SKM-1 (cell line): ENCODE results near the gene RASGRP4.

Experiments used
- DNase-seq: peaks from one replicate; lab custom pipeline; 2025; ENCODE audit not compliant: unreplicated experiment; lab: John Stamatoyannopoulos, UW

Gene RASGRP4

DNA sequence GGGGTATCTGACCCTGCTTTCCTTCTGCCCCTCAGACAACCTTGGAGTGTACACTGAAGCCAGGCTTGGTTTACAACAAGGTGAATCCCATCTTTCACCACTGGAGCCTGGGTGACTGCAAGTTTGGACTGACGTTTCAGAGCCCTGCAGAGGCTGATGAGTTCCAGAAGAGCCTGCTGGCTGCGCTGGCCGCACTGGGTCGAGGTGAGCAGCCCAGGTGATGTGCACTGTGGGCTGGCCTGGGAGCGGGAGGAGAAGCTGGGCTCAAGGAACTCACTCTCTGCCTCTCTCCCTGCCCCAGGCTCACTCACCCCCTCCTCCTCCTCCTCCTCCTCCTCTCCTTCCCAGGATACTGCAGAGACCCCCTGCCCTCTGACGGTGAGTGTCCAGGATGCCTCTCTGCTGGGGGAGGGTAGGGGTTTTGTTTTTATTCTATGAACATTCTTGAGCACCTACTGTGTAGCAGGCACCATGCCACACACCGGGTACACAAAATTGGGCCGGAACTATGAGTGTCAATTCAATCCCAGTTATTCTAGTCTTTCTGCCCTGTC lies 34.0 kb downstream of the RASGRP4 start:
- DNase-seq, result no peak

- DNase-seq, result no peak
These were observed 35.8 kb downstream of the RASGRP4 start for GRCh38 chr19:38389957-38390924.

DNA sequence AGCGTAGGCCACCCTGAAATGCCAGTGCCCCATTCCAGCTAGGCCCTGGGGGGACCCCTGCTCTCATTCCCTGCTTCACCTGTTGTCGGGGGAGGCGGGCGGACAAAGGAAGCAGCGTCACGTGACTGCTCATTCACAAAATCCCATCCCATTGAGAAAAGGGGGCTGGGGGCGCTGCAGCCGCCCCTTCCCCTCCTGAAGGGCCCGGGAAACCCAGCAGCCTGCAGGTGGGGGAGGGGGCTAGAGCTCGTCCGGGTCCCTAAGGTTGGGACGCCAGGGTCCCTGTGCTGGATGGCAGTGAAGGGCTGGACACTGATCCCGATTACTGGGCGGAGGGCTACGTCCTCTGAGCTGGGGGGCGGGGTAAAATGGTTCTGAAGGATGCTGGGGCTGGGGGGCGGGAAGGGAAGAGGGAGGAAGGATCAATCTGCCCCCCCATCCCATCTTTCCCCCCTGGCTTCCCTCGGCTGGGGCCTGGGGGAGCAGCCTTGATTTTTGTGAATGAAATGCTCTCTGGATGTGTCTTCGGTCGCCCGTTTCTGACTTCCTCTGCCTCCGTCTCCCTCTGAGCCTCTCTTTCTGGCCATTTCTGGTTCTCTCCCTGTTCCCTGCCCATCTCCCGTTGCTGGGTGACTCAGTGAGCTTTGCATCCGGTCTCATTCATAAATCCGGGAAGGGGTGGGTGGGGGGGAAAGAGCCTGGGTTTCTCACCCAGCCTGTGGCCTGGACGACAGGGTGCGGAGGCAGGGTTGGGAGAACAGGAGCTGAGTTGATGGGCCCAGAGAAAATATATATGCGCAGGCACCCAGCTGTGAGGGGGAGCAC lies 36.7 kb downstream of the RASGRP4 start:
- DNase-seq, result no peak

GRCh38 chr19:38388349-38389100 lies 37.5 kb downstream of the RASGRP4 start, which contains the start of gene SPRED3:
Gene SPRED3, plus strand, starts transcription at chr19:38388697. Its CDS starts 1,606 bp downstream, at chr19:38390303.
- DNase-seq, result no peak

- peak; percentile 19 for DNase-seq
These were observed 38.3 kb downstream of the RASGRP4 start, which contains the start of gene GGN for GRCh38 chr19:38387550-38388348. Gene GGN, minus strand, starts transcription at chr19:38388034. Its CDS starts 773 bp downstream, at chr19:38387261.

- DNase-seq, result no peak
These were observed 39.0 kb downstream of the RASGRP4 start for GRCh38 chr19:38386971-38387549.

DNA sequence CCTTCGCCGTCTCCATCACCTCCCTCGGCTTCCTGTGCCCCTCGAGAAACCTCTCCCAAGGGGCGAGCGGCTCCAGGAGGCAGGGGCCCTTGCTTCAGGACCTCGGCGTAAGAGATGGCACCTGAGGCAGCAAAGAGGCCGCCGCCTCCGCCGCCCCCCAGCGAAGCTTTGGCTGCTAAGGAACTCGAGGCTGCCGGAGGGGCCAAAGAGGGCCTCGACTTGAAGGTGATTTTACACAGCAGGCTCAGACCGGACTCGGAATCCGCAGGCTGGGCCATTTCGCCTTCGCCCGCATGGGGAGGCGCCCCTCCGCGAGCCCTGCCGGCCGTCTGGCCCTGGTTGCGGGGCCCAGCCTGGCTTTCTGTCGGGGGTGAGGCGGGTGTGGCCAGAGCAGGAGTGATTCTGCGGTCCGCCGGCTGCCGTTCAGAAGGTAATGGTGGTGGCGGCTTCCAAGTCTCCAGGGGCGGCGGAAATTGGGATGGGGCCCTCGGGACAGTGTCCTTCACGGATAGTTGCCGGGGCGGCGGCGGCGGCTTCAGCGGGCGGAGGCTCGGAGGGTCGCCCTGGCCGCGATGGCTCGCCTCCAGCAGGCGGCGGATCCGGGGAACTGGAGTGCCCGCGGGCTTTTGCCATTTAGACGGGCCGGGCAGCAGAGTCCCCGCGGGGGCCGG lies 39.6 kb downstream of the RASGRP4 start:
- no peak for DNase-seq

GRCh38 chr19:38385804-38386257 lies 40.2 kb downstream of the RASGRP4 start:
- DNase-seq, result no peak

- no peak for DNase-seq
These were observed 40.8 kb downstream of the RASGRP4 start for GRCh38 chr19:38385057-38385803.

DNA sequence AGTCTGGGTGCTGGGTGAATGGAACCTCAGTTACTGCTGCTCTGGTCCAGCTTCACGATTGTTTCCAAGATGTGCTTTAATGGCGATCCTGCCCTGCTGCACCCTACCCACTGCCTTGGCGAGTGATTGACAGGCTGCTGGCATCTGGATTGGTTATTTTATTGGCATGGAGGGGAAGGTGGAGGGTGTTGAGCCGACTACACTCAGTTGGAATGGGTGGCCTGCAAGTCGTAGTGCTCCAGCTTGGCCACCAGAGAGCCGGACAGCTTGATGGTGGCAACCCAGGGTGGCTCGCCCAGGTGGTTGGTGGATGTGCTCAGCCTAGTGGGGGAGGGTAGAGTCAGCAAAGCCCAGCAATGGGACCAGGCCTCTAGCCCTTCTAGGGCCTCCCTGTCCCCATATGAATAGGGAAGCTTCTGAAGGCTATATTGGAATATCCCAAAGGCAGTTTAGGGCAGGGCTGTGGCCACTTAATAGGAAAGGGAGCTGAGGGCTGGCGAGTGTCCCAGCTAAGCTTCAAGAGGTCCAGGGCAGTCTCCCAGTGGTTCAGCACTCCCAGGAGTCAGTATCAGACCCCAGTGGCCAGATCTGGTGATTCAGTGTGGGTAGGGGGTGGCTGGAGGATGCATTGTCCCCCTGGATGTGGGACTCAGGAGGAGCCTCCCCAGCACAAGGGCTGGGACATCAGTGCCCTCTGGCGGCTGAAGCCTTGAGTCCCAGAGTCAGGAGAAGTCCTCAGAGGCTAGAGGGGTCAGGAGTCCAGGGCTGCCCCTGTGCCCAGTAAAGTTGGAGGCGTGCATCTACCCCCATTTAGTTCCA lies 41.6 kb downstream of the RASGRP4 start:
- no peak for DNase-seq

- no peak for DNase-seq
These were observed 42.3 kb downstream of the RASGRP4 start for GRCh38 chr19:38383743-38384142.

DNA sequence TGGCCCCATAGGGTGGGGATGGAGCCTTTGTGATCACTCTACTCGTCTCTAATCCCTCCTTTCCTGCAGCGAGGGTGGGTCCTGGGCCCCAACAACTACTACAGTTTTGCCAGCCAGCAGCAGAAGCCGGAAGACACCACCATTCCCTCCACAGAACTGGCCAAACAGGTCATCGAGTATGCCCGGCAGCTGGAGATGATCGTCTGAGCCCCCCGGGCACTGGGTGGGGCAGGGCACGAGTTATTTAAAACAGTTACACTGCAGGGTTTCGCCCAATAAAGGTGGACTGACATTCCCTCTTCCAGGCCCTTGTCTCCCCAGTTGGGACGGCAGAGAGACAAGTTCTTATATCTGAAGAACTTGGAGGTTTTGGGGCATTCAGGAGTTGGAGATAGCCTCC lies 42.8 kb downstream of the RASGRP4 start:
- no peak for DNase-seq

- DNase-seq, result no peak
These were observed 44.9 kb downstream of the RASGRP4 start for GRCh38 chr19:38381138-38381537.

DNA sequence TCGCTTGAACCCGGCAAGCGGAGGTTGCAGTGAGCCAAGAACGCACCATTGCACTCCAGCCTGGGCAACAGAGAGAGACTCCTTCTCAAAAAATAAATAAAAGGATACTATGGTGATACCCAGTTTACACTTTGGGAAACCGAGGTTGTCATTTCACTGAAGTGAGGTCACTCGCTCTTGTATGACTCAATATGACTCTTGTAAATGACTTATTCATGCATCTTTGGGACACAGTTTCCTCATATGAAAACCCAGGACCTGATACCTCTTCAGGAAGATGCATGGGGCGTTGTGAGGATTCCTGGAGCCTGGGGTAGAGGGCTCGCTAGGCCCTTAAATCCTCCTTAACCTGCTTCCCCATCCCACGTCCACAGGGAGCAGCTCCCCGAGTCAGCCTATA lies 47.2 kb downstream of the RASGRP4 start:
- no peak for DNase-seq

GRCh38 chr19:38377052-38377451 lies 49.0 kb downstream of the RASGRP4 start:
- DNase-seq, result no peak

DNA sequence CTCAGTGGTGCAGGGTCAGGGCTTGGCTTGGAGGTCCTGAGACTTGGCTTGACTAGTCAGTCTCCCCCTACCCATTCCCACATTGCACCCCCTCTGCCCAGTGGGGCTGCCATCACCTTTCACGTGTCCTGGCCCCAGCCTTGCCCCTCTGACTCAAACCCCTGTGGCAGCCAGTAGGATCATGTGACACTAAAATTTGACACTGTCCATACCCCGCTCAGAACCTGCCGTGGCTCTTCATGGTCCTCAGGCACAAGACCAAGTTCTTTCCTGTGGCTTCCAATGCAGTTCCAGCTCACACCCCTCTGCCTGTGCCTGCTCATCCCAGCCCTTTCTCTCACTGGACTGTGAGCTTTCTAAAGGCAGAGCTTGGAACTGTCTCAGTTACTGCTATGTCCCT lies 49.4 kb downstream of the RASGRP4 start:
- no peak for DNase-seq

- DNase-seq, result no peak
These were observed 50.3 kb downstream of the RASGRP4 start for GRCh38 chr19:38375748-38376147.
